Muscle layer of colon (tissue), 2 donors: Measurements from ENCODE around the gene DFFA.
"Not testable (repeated sequence)": the region's sequence is repeated elsewhere in the genome, so short reads cannot be mapped to it uniquely, and the experiment has no call there.

Experiments used
- H3K27ac ChIP-seq: one replicate; pipeline ENCODE4 v1.7.0; 2013; ENCODE audit warnings: low read depth, mild to moderate bottlenecking, low read length, moderate library complexity
- H3K27me3 ChIP-seq, 2 donors: one replicate each; pipeline ENCODE4 v1.7.0; 2013; ENCODE audit warnings: low read length in 2 of 2, mild to moderate bottlenecking in 2 of 2; ENCODE audit not compliant: insufficient read depth in 2 of 2, control insufficient read depth in 1 of 2
- H3K36me3 ChIP-seq: one replicate; pipeline ENCODE4 v1.7.0; 2013; ENCODE audit warnings: mild to moderate bottlenecking, low read length; ENCODE audit not compliant: insufficient read depth
- H3K4me1 ChIP-seq: one replicate; pipeline ENCODE4 v1.7.0; 2013; ENCODE audit warnings: mild to moderate bottlenecking, low read length; ENCODE audit not compliant: insufficient read depth
- H3K4me3 ChIP-seq, 2 donors: one replicate each; pipeline ENCODE4 v1.7.0; 2013; ENCODE audit warnings: low read length in 2 of 2, low read depth in 1 of 2, mild to moderate bottlenecking in 1 of 2, moderate library complexity in 1 of 2
- H3K9ac ChIP-seq: one replicate; pipeline ENCODE4 v1.7.0; 2013; ENCODE audit warnings: low read length
- H3K9me3 ChIP-seq: one replicate; pipeline ENCODE4 v1.7.0; 2013; ENCODE audit warnings: mild to moderate bottlenecking, low read length
- donor health status: abdominal sarcoma.
- donor health status: Adenocarcinoma of cecum.

Gene DFFA

DNA sequence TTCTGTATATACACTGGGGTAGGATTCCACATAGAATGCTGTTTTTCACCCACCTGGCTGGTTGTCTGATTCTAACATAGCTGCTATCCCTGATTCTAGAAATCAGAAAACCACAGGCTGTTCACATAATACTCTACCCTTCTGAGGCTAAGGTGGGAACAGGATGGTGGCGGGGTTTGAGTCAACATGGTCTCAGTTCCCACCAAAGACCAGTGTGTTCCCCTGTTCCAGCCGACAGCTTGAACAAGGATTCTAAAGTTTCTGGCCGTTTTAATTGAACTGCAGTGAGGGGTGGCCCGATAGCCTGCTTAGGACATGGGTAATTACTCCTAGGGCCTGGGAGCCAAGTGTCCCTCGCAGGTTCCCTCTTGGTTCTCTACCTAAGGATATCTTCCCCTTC, 40.9 kb upstream of the DFFA start:
- Histone ChIP-seq H3K9ac (no peak overlapping the region), H3K4me1 (peaks cover 30% of the 10 kb centered on the region), H3K36me3 (no peaks in the 10 kb centered on the region), H3K27ac (no peak overlapping the region), H3K27me3 (no peaks in the 10 kb centered on the region), H3K9me3 (no peaks in the 10 kb centered on the region), H3K4me3 (no peak overlapping the region)

DNA sequence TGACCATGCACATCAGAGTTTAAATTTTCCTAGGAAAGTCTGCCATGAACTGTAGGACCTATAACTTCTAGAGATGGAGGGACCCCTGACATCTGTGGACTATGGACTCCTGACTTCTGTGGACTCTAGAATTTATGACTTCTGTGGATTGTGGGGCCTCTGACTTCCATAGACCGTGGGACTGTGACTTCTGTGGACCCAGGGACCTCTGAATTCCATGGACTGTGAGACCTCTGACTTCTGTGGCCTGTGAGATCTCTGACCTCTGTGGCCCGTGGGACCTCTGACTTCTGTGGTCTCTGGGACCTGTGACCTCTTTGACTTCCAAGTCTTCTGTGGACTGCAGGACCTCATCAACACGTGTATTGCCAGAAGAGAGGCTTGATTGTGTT, 39.2 kb upstream of the DFFA start:
- H3K27ac ChIP-seq, result no peak overlapping the region
- H3K4me1 ChIP-seq, result peaks cover 30% of the 10 kb centered on the region
- no peak overlapping the region for H3K9ac ChIP-seq
- H3K9me3 ChIP-seq, result no peaks in the 10 kb centered on the region
- no peaks in the 10 kb centered on the region for H3K27me3 ChIP-seq
- H3K4me3 ChIP-seq, result no peak overlapping the region
- no peaks in the 10 kb centered on the region for H3K36me3 ChIP-seq

DNA sequence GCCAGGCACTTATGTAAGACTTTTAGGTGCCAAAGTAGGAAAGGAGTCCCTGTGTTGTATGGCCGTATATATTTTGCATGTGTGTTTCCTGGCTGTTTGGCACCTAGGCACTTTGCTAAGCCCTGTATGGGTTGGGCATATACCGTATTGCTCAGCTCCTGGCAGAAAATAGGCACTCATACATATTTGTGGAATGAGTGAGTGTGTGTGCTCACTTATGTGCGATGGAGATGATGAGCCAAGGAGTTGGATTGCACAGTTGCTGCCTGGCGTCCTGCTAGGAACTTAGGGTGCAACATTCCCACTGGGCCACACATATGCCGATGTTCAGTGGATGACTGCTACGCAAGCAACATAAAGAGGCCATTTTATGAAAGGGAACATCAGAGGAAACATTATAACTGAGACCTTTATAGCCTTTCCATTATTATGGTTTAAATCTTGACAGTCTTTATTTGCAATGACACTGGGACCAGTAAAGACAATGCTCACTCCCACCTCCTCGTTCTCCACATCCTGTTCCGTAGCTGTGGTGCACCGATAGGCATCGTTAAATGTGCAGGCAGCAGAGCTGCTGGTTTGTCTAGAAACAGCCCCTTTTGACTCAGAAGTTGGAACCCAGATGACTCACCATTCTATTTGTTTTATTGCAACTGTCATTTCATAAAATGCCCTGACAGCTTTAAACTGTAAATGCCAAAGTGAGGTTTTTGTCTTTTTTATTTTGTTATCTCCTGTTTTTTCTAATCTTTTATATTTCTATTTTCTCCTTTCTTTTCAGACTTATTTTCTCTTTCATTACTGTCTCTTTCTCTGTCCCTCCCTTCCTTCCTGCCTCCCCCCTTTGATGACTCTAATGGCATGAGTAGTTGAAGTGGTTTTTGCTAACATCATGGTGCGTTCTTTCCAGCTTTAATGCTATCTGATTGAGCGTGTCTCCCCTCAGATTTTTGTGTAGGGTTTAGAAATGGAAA, 38.5 kb upstream of the DFFA start:
- Histone ChIP-seq H3K27ac (no peak overlapping the region), H3K27me3 (no peaks in the 10 kb centered on the region), H3K4me3 (no peak overlapping the region), H3K9ac (no peak overlapping the region), H3K4me1 (peaks cover 30% of the 10 kb centered on the region), H3K36me3 (no peaks in the 10 kb centered on the region), H3K9me3 (no peaks in the 10 kb centered on the region)

DNA sequence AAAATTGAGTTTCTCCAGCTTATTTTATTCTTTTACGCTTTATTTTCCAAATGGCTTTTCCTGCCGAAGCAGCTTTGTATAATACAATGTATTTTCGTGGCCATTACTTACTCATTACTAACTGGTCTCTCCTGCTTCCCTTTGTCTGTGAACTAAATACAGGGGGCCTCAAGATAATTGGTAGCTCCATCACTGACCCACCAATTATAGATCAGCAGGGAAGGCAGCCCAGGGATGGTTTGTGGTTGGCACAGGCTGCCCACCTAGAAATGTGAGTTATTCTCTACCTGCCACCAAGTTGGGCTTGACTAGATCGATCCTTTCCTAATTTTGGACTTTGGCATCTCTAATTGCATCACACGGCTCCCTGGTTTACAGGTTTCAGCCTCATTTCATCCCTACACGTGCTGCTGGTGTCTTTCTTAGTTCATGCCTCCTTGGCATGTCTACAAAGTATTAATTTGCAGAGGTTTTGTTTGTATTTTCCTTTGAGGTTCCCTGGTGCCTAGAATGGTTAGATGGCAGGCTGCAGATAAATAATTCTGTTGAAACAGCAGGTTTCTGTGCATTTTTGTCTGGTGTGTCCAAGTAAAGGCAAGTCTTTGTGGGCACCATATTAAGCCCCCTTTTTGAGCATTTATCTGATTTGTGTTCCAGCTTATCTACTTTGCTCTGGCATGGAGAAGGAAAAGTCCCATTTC, 37.6 kb upstream of the DFFA start:
- no peak overlapping the region for H3K9ac ChIP-seq
- no peaks in the 10 kb centered on the region for H3K9me3 ChIP-seq
- H3K4me3 ChIP-seq, result no peak overlapping the region
- no peaks in the 10 kb centered on the region for H3K36me3 ChIP-seq
- H3K27ac ChIP-seq, result no peak overlapping the region
- no peaks in the 10 kb centered on the region for H3K27me3 ChIP-seq
- H3K4me1 ChIP-seq, result peaks cover 21% of the 10 kb centered on the region

DNA sequence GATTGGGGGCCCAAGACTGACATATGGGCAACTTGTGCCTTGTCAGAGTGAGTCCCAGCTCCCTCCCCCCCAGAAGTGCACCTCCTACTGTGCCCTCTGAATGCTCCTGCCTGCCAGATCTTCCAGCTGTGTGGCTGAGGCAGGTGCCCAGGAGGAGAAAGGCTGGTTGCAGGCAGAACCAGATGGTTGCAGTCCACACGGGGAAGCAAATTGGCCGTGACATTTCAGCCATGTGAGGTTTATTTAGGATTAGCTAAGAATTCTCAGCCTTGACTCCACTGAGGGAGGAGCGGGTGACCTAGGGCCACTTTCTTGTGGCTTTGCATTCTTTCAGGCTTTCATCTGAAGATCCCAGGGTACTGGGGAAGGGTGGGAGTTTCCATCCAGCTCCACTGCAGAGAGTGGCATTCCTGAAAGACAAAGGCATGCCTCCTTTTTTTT, 36.2 kb upstream of the DFFA start:
- Histone ChIP-seq H3K27ac (no peak overlapping the region), H3K4me3 (no peak overlapping the region), H3K9ac (no peak overlapping the region), H3K4me1 (peaks cover 18% of the 10 kb centered on the region), H3K27me3 (no peaks in the 10 kb centered on the region), H3K9me3 (no peaks in the 10 kb centered on the region), H3K36me3 (no peaks in the 10 kb centered on the region)

DNA sequence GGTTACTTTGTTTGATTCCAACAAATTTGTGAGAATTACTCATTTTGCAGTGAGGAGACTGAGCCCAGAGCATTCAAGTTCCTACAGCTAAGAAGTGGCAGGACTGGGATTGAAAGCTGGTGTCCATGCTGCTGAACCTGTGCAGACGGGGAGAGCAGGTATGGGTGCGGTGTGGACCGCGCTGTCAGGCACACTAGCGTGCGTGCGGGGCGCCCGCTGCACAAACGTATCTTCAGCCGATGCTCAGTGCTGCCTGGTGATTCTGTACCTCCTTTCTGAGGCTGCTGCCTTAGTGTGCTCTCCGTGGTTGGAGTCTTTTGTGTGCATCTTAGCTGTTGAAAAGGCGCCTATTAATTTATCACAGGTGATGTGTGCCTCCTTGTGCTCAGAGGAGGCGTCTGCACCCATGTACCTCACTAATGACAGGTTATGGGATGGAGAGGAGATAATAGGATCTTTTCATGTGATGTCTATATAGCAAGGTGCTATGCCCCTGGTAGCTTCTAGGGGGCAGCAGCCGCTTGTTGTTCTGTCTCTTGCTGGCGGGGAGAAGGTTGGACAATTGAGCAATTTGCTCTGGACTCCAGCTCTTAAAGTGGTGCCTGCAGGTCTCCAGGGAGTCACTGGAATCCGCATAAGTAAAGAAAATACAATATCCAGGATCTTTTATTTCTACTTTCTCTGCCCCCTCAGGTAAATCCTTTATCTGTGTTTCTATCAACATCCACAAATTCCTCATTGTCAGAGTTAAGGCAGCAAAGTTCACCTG, 35.0 kb upstream of the DFFA start:
- Histone ChIP-seq H3K36me3 (no peaks in the 10 kb centered on the region), H3K27me3 (no peaks in the 10 kb centered on the region), H3K9ac (no peak overlapping the region), H3K27ac (no peak overlapping the region), H3K4me1 (peaks cover 18% of the 10 kb centered on the region), H3K4me3 (no peak overlapping the region), H3K9me3 (no peaks in the 10 kb centered on the region)

DNA sequence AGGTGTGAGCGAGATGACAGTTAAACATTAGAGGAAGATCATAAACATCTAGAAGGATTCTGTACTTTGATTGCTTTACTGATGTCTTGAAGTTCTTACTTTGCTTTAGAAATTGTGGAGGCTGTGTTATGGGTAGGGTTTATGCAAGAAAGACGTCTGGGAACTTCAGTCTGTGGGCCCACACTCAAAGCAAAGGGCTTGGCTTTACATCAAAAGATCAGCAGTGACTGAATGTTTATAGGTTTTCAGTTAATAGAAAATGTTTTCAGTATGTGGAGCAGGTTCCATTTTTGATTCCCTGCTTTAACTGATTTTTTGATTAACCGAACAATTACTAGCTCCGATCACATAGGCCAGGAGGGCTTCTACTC, 34.3 kb upstream of the DFFA start:
- Histone ChIP-seq H3K4me3 (no peak overlapping the region), H3K9me3 (no peaks in the 10 kb centered on the region), H3K4me1 (peaks cover 17% of the 10 kb centered on the region), H3K36me3 (no peaks in the 10 kb centered on the region), H3K9ac (no peak overlapping the region), H3K27me3 (no peaks in the 10 kb centered on the region), H3K27ac (no peak overlapping the region)

DNA sequence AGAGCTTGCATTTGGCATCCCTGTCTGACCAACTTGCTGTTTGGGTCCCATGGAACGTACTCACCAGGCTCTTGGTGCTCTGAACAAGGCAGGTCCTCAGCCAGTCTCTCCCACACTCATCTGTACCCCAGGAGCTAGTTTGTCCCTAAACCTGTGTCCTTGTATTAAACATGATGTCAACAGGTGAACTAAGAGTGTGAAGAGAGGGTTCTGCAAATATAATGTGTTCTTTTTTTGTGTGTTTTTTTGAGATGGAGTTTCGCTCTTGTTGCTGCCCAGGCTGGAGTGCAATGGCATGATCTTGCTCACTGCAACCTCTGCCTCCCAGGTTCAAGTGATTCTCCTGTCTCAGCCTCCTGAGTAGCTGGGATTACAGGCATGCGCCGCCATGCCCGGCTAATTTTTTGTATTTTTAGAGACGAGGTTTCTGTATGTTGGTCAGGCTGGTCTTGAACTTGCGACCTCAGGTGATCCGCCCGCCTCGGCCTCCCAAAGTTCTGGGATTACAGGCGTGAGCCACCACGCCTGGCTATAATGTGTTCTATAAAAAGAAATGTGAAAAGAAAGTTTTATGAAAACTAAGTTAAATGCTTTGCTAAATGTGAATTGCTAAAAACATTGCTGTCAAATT, 33.8 kb upstream of the DFFA start:
- not testable (repeated sequence) for H3K36me3 ChIP-seq, H3K27ac ChIP-seq, H3K4me3 ChIP-seq, H3K27me3 ChIP-seq, H3K9me3 ChIP-seq, H3K9ac ChIP-seq
- H3K4me1 ChIP-seq, result peaks cover 12% of the 10 kb centered on the region

DNA sequence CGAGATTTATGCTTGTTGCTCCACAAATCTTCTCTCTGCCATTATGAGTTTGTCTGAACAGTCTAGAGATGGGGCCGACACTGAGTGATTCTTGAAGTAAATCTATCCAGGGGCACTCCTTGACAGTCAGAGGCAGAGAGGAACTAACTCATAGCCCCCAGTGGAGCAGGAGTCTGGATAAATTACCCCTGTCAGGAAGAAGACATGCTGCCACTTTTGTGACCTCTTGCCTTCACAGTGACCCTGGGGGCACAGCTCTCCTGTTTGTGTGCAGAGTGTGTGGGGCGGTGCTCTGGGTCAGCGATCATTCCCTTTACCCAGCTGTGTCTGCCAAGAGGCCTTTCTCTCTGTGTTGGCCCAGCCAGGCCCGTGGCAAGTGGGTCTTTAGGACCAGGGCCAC, 31.9 kb upstream of the DFFA start:
- Histone ChIP-seq H3K27me3 (no peaks in the 10 kb centered on the region), H3K4me3 (no peak overlapping the region), H3K36me3 (no peaks in the 10 kb centered on the region), H3K9ac (no peak overlapping the region), H3K9me3 (no peaks in the 10 kb centered on the region), H3K4me1 (no peaks in the 10 kb centered on the region), H3K27ac (no peak overlapping the region)

DNA sequence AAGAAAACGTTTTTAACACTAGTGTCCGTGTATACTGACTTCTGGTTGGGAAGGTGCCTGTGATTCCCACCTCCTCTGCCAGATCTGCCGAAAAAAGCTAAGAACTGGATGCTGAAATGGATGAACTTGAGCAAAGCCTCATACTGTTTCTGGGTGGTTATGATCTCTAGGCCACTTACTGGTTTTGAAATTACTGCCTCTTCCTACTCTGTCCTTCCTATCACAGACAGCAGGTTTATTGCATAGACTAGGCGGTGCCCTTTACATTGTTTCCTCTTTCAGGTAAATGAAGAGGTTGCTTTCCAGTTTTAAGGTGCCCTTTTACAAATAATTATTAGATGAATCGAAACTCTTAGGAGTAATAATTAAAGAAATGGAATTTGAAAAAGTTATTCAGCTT, 29.9 kb upstream of the DFFA start:
- Histone ChIP-seq H3K27me3 (no peaks in the 10 kb centered on the region), H3K36me3 (no peaks in the 10 kb centered on the region), H3K4me1 (no peaks in the 10 kb centered on the region), H3K9ac (no peak overlapping the region), H3K9me3 (no peaks in the 10 kb centered on the region), H3K27ac (no peak overlapping the region), H3K4me3 (no peak overlapping the region)

DNA sequence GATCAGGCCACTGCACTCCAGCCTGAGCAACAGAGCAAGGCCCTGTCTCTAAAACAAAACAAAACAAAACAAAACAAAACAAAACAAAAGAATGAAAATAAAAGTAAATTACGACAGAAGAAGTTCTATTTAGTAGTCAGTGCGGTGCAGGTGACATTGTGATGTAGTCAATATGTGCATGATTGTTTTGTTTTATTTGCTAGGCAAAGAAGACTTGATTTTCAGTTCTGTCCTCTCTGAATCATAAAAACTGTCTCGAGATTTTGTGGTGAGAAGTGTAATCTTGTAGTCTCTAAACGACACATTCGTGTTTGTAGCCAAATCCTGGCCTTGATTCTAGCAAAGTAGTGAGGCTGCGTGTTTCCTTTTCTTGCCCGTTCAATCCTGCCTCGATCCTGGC, 25.9 kb upstream of the DFFA start:
- Histone ChIP-seq H3K27me3 (no peaks in the 10 kb centered on the region), H3K9ac (no peak overlapping the region), H3K4me3 (no peak overlapping the region), H3K36me3 (peaks cover 6% of the 10 kb centered on the region), H3K27ac (no peak overlapping the region), H3K9me3 (no peaks in the 10 kb centered on the region), H3K4me1 (peaks cover 13% of the 10 kb centered on the region)
